GM06990 (cell line): ENCODE measurements around the gene SLC41A1.

Experiments used
- DNase-seq: peaks from one replicate; pipeline ENCODE4 v3.0.0-alpha.2; 2011; ENCODE audit not compliant: insufficient read length; ENCODE audit errors: extremely low read depth
- H3K27me3 ChIP-seq: replicated peaks from 2 replicates; pipeline ENCODE4 v1.6.0; 2011; ENCODE audit warnings: low read length; ENCODE audit not compliant: control insufficient read depth, insufficient read depth
- H3K36me3 ChIP-seq: 2 replicates; pipeline ENCODE4 v1.5.1; 2011; ENCODE audit warnings: low read length; ENCODE audit not compliant: control insufficient read depth, insufficient read depth
- H3K4me3 ChIP-seq: replicated peaks from 2 replicates; pipeline ENCODE4 v1.5.1; 2011; ENCODE audit warnings: low read depth, mild to moderate bottlenecking, control low read depth, low read length
- CTCF ChIP-seq: IDR thresholded peaks from 2 replicates; pipeline ENCODE4 v1.5.1; 2011; ENCODE audit warnings: low read length, control low read depth, mild to moderate bottlenecking, inconsistent platforms; ENCODE audit not compliant: insufficient read depth, poor library complexity, severe bottlenecking

Gene SLC41A1

GRCh38 chr1:205783904-205784303 lies 29.1 kb downstream of the SLC41A1 start:
- Histone ChIP-seq H3K36me3 (no peaks in the 10 kb centered on the region), H3K4me3 (no peak overlapping the region), H3K27me3 (no peaks in the 10 kb centered on the region; the same call in 1 of the 2 replicates)
- DNase-seq, result no peak
- TF ChIP-seq CTCF, result no peak

- Histone ChIP-seq H3K4me3 (no peak overlapping the region), H3K36me3 (no peaks in the 10 kb centered on the region), H3K27me3 (no peaks in the 10 kb centered on the region; the same call in 1 of the 2 replicates)
- TF ChIP-seq CTCF, result no peak
- DNase-seq, result no peak
Observed at GRCh38 chr1:205783433-205783795, 29.6 kb downstream of the SLC41A1 start.

GRCh38 chr1:205782627-205783432 lies 30.2 kb downstream of the SLC41A1 start:
- no peak for TF ChIP-seq CTCF
- DNase-seq, result no peak
- no peak overlapping the region for H3K4me3 ChIP-seq
- H3K36me3 ChIP-seq, result no peaks in the 10 kb centered on the region
- no peaks in the 10 kb centered on the region; the same call in 1 of the 2 replicates for H3K27me3 ChIP-seq

GRCh38 chr1:205780335-205780734 lies 32.7 kb downstream of the SLC41A1 start:
- no peaks in the 10 kb centered on the region; the same call in 1 of the 2 replicates for H3K27me3 ChIP-seq
- H3K36me3 ChIP-seq, result no peaks in the 10 kb centered on the region
- TF ChIP-seq CTCF, result no peak
- no peak for DNase-seq
- no peak overlapping the region for H3K4me3 ChIP-seq

GRCh38 chr1:205777994-205778393 lies 35.0 kb downstream of the SLC41A1 start:
- no peak for TF ChIP-seq CTCF
- no peak overlapping the region for H3K4me3 ChIP-seq
- no peak for DNase-seq
- H3K27me3 ChIP-seq, result no peaks in the 10 kb centered on the region
- H3K36me3 ChIP-seq, result no peaks in the 10 kb centered on the region

- Histone ChIP-seq H3K27me3 (no peaks in the 10 kb centered on the region), H3K4me3 (peak overlapping the region; percentile 84), H3K36me3 (no peaks in the 10 kb centered on the region; the same call in 1 of the 2 replicates)
- no peak for TF ChIP-seq CTCF
- no peak for DNase-seq
Observed at GRCh38 chr1:205775717-205776056, 37.3 kb downstream of the SLC41A1 start.
